Subcutaneous abdominal adipose tissue (tissue), 5 donors: ENCODE measurements around the gene GOLPH3.
A peak's percentile ranks its signal among the peaks of the same experiment; 100 is the strongest.
"Not testable (repeated sequence)": the region's sequence is repeated elsewhere in the genome, so short reads cannot be mapped to it uniquely, and the experiment has no call there.

Experiments used
- H3K27ac ChIP-seq: one replicate; pipeline ENCODE4 v1.7.0; 2013; ENCODE audit warnings: low read depth, mild to moderate bottlenecking, inconsistent platforms, low read length, moderate library complexity
- H3K27me3 ChIP-seq, 5 donors: one replicate each; pipeline ENCODE4 v1.7.0; 2013; ENCODE audit warnings: low read length in 5 of 5, inconsistent platforms in 1 of 5; ENCODE audit not compliant: control insufficient read depth in 5 of 5, insufficient read depth in 4 of 5
- H3K36me3 ChIP-seq, 5 donors: one replicate each; pipeline ENCODE4 v1.7.0; 2013; ENCODE audit warnings: low read length in 5 of 5; ENCODE audit not compliant: control insufficient read depth in 5 of 5, insufficient read depth in 5 of 5
- H3K4me1 ChIP-seq, 5 donors: one replicate each; pipeline ENCODE4 v1.7.0; 2013; ENCODE audit warnings: low read length in 5 of 5, mild to moderate bottlenecking in 3 of 5, moderate library complexity in 1 of 5; ENCODE audit not compliant: control insufficient read depth in 5 of 5, insufficient read depth in 5 of 5
- H3K4me3 ChIP-seq, 5 donors: one replicate each; pipeline ENCODE4 v1.7.0; 2013; ENCODE audit warnings: low read length in 5 of 5, low read depth in 1 of 5
- H3K9ac ChIP-seq, 5 donors: one replicate each; pipeline ENCODE4 v1.7.0; 2013; ENCODE audit warnings: low read length in 5 of 5, mild to moderate bottlenecking in 4 of 5, moderate library complexity in 3 of 5
- H3K9me3 ChIP-seq, 5 donors: one replicate each; pipeline ENCODE4 v1.7.0; 2013; ENCODE audit warnings: low read length in 5 of 5; ENCODE audit not compliant: control insufficient read depth in 5 of 5
- donor health status: healthy.
- donor health status: healthy.
- donor health status: healthy.
- donor health status: healthy.
- donor health status: healthy.

GOLPH3 gene

GRCh38 chr5:32172186-32172911 is 1.8 kb downstream of the GOLPH3 start:
- Histone ChIP-seq H3K4me1 (peaks cover 0 to 37% (median 36%) of the 10 kb centered on the region in 5 donors), H3K4me3 (peak overlapping the region; percentile 91 to 94 (median 94)), H3K27ac (peak overlapping the region; percentile 99), H3K9ac (peak overlapping the region; percentile 89 to 97 (median 94)), H3K36me3 (peaks cover 0 to 22% (median 6%) of the 10 kb centered on the region in 5 donors)
- H3K27me3 ChIP-seq, H3K9me3 ChIP-seq: not testable (repeated sequence)

GRCh38 chr5:32170303-32171151 is 3.6 kb downstream of the GOLPH3 start:
- Histone ChIP-seq H3K4me1 (peaks cover 2 to 49% (median 44%) of the 10 kb centered on the region in 5 donors), H3K36me3 (peaks cover 0 to 24% (median 10%) of the 10 kb centered on the region in 5 donors), H3K9ac (peak overlapping the region in 2 of 5 donors; percentile 11 to 38), H3K27me3 (no peaks in the 10 kb centered on the region), H3K9me3 (no peaks in the 10 kb centered on the region), H3K27ac (peak overlapping the region; percentile 99), H3K4me3 (no peak overlapping the region)

DNA sequence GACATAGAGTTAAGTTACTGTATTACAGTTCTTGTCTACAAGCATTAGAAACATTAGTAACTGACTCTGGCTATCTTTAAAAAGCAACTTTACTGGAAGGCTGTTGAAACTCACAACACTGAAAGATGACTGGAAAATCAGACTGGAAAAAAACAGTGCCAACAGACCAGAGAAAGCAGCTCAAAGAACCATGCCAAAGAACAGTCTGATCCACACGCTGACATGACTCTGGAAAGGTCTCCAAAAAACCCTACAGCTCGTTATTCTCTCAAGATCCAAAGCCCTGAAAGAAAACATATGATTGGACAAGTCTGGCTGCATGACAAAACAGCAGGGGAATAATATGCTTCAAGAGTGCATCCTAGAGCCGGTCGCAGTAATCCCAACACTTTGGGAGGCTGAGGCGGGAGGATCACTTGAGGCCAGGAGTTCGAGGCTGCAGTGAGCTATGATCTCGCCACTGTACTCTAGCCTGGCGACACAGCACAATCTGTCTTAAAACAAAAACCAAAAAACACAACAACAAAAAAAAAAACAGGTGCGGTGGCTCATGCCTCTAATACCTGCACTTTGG is 5.6 kb downstream of the GOLPH3 start:
- no peaks in the 10 kb centered on the region for H3K27me3 ChIP-seq

GRCh38 chr5:32165597-32165996 is 8.5 kb downstream of the GOLPH3 start:
- H3K9me3 ChIP-seq = no peaks in the 10 kb centered on the region
- H3K27ac ChIP-seq = peak overlapping the region; percentile 48
- peak overlapping the region in 1 of 5 donors; percentile 9 for H3K9ac ChIP-seq
- peaks cover 0 to 24% (median 13%) of the 10 kb centered on the region in 5 donors for H3K36me3 ChIP-seq
- H3K27me3 ChIP-seq = no peaks in the 10 kb centered on the region
- peaks cover 2 to 47% (median 39%) of the 10 kb centered on the region in 5 donors for H3K4me1 ChIP-seq
- no peak overlapping the region for H3K4me3 ChIP-seq

More for the DNA sequence above, 5.6 kb downstream of the GOLPH3 start:
- Histone ChIP-seq H3K9me3 (no peaks in the 10 kb centered on the region), H3K27ac (peak overlapping the region; percentile 8), H3K9ac (peak overlapping the region in 1 of 5 donors; percentile 20), H3K4me3 (no peak overlapping the region), H3K4me1 (peaks cover 2 to 55% (median 54%) of the 10 kb centered on the region in 5 donors), H3K36me3 (peaks cover 0 to 24% (median 10%) of the 10 kb centered on the region in 5 donors)

GRCh38 chr5:32163785-32164184 is 10.3 kb downstream of the GOLPH3 start:
- Histone ChIP-seq H3K27ac (peak overlapping the region; percentile 46), H3K36me3 (peaks cover 0 to 13% (median 9%) of the 10 kb centered on the region in 5 donors), H3K9me3 (no peaks in the 10 kb centered on the region), H3K4me1 (peaks cover 2 to 42% (median 34%) of the 10 kb centered on the region in 5 donors), H3K9ac (peak overlapping the region in 1 of 5 donors; percentile 49), H3K4me3 (no peak overlapping the region), H3K27me3 (no peaks in the 10 kb centered on the region)

DNA sequence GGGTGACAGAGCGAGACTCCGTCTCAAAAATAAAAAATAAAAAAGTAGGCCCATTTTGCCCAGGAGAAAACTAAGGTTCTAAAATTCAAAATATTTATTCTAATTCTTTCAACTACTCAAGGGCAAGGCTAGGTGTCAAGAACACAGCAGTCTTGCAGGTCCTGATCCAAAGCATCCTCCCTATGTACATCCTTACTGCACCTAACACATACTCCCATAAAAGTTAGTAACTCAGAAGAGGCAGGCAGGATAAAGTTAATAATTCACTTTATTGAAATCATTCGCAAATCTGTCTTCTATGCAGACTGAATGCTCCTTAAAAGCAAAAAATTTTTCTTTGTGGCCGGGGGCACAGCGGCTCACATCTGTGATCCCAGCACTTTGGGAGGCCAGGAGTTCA is 11.1 kb downstream of the GOLPH3 start:
- H3K36me3 ChIP-seq = peaks cover 0 to 15% (median 6%) of the 10 kb centered on the region in 5 donors
- H3K9ac ChIP-seq = no peak overlapping the region
- H3K9me3 ChIP-seq = no peaks in the 10 kb centered on the region
- H3K27me3 ChIP-seq = no peaks in the 10 kb centered on the region
- peaks cover 2 to 44% (median 39%) of the 10 kb centered on the region in 5 donors for H3K4me1 ChIP-seq
- H3K4me3 ChIP-seq = no peak overlapping the region
- peak overlapping the region; percentile 46 for H3K27ac ChIP-seq

DNA sequence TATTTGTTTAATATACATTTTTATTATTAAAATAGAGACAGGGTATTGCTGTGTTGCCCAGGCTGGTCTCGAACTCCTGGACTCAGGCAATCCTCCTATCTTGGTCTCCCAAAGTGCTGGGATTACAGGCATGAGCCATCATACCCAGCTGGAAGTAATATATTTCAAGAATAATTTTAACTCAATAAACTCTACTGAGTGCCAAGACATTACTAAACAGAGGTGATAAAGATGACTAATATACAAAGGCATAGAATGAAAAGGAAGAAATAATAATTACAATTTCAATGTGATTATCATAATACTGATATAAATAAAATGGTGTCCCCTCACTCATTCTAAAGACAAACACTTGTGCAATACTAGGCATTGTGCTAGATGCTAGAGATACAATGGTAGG is 13.9 kb downstream of the GOLPH3 start:
- no peaks in the 10 kb centered on the region for H3K27me3 ChIP-seq
- H3K9ac ChIP-seq = no peak overlapping the region
- no peaks in the 10 kb centered on the region for H3K9me3 ChIP-seq
- H3K4me3 ChIP-seq = no peak overlapping the region
- H3K36me3 ChIP-seq = peaks cover 0 to 11% (median 0%) of the 10 kb centered on the region in 5 donors
- peaks cover 0 to 39% (median 32%) of the 10 kb centered on the region in 5 donors for H3K4me1 ChIP-seq
- H3K27ac ChIP-seq = no peak overlapping the region

DNA sequence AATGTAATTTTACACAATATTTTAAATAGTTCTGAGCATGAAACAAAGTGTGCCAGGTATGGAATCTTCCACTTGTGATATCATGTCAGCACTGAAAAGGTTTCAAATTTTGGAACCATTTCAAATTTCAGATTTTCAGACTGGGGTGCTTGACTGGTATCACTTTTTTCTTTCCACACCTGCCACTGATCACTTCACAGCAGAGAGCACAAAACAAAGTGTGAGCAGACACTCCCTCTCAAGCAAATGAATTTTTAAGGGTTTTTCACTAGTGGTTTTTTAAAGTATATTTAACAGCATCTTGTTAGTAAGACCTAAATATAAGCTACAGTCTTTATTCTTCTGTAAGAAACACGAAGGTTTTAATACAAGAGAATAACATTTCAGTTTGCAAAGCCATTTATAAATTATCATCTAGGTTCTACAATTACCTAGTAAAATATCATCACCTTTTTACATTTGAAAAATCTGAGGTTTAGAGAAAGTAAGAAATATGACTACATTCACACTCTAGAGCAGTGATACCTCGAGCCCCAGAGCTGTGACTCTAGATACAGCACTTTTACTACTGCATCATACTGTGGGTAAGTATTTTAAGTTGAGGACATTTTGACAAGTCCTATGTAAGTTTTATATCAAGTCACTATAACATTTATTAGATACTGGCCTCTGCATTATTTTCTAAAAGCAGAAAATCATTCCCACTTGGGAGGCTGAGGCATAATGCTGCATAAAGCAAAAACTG is 14.6 kb downstream of the GOLPH3 start:
- Histone ChIP-seq H3K27ac (no peak overlapping the region), H3K9me3 (no peaks in the 10 kb centered on the region), H3K9ac (peak overlapping the region in 1 of 5 donors; percentile 32), H3K27me3 (no peaks in the 10 kb centered on the region), H3K4me3 (no peak overlapping the region), H3K36me3 (peaks cover 0 to 11% (median 0%) of the 10 kb centered on the region in 5 donors), H3K4me1 (peaks cover 0 to 36% (median 27%) of the 10 kb centered on the region in 5 donors)

GRCh38 chr5:32158679-32158975 is 15.5 kb downstream of the GOLPH3 start:
- no peak overlapping the region for H3K9ac ChIP-seq
- no peak overlapping the region for H3K4me3 ChIP-seq
- peaks cover 0 to 11% (median 0%) of the 10 kb centered on the region in 5 donors for H3K36me3 ChIP-seq
- no peaks in the 10 kb centered on the region for H3K27me3 ChIP-seq
- no peaks in the 10 kb centered on the region for H3K9me3 ChIP-seq
- H3K4me1 ChIP-seq = peaks cover 0 to 37% (median 31%) of the 10 kb centered on the region in 5 donors
- no peak overlapping the region for H3K27ac ChIP-seq
